Superior temporal gyrus (tissue), 1 donor: Measurements from ENCODE around the gene RRAS2.

Source experiments
- DNase-seq: peaks from one replicate; pipeline ENCODE4 v3.0.0-alpha.2; 2016; ENCODE audit errors: extremely low spot score

The RRAS2 gene

GRCh38 chr11:14336507-14337503 is 22.2 kb downstream of the RRAS2 start:
- no peak for DNase-seq

GRCh38 chr11:14335712-14336111 is 23.3 kb downstream of the RRAS2 start:
- DNase-seq: no peak

- no peak for DNase-seq
Observed at GRCh38 chr11:14334893-14335292, 24.1 kb downstream of the RRAS2 start.

GRCh38 chr11:14334192-14334591 is 24.8 kb downstream of the RRAS2 start:
- DNase-seq: no peak

- no peak for DNase-seq
Observed at GRCh38 chr11:14331476-14332136, 27.4 kb downstream of the RRAS2 start.

GRCh38 chr11:14330881-14331280 is 28.1 kb downstream of the RRAS2 start:
- DNase-seq: no peak

- no peak for DNase-seq
Observed at GRCh38 chr11:14329702-14330101, 29.3 kb downstream of the RRAS2 start.

GRCh38 chr11:14327116-14327515 is 31.9 kb downstream of the RRAS2 start:
- no peak for DNase-seq

GRCh38 chr11:14323118-14323676 is 35.8 kb downstream of the RRAS2 start:
- DNase-seq: no peak

- DNase-seq: no peak
Observed at GRCh38 chr11:14322510-14322909, 36.5 kb downstream of the RRAS2 start.

GRCh38 chr11:14320020-14320419 is 39.0 kb downstream of the RRAS2 start:
- no peak for DNase-seq

GRCh38 chr11:14318581-14318981 is 40.4 kb downstream of the RRAS2 start:
- DNase-seq: no peak

GRCh38 chr11:14317659-14318325 is 41.2 kb downstream of the RRAS2 start:
- DNase-seq: no peak

GRCh38 chr11:14315130-14315529 is 43.9 kb downstream of the RRAS2 start:
- no peak for DNase-seq

GRCh38 chr11:14314127-14314526 is 44.9 kb downstream of the RRAS2 start:
- no peak for DNase-seq

GRCh38 chr11:14312736-14313438 is 46.1 kb downstream of the RRAS2 start:
- no peak for DNase-seq

GRCh38 chr11:14310679-14311078 is 48.3 kb downstream of the RRAS2 start:
- DNase-seq: no peak

- no peak for DNase-seq
Observed at GRCh38 chr11:14309425-14310192, 49.4 kb downstream of the RRAS2 start.

GRCh38 chr11:14308897-14309387 is 50.0 kb downstream of the RRAS2 start:
- DNase-seq: no peak

GRCh38 chr11:14308114-14308896 is 50.7 kb downstream of the RRAS2 start:
- no peak for DNase-seq
